Activated CD8-positive, alpha-beta memory T cell treated with anti-CD3 and anti-CD28 coated beads for 36 hours (primary cell): ENCODE data around the gene TFR2. TPM values are rescaled to one million over a fixed set of nuclear protein-coding genes. Genes with fewer than 3 reads are reported as not detected.

Experiments
- CTCF ChIA-PET: fragments of 350-600 bp; sonication (Branson Sonifier 250); formaldehyde crosslinking; loops from one replicate; lab custom pipeline; 2021; ENCODE audit warnings: antibody characterized with exemption; lab: Charles Lee
- POLR2A ChIA-PET: fragments of 350-600 bp; sonication (Branson Sonifier 250); formaldehyde crosslinking; loops from one replicate; lab custom pipeline; 2021; ENCODE audit warnings: antibody characterized with exemption; lab: Charles Lee
- total RNA-seq, 2 experiments: library from RNA; stranded (reverse); gene quantifications; one replicate each; pipeline ENCODE4 v1.2.3, GENCODE V29; 2021

Gene TFR2
- total RNA-seq, 2 experiments from 2014 or later: 17.7 to 21.8 TPM

DNA sequence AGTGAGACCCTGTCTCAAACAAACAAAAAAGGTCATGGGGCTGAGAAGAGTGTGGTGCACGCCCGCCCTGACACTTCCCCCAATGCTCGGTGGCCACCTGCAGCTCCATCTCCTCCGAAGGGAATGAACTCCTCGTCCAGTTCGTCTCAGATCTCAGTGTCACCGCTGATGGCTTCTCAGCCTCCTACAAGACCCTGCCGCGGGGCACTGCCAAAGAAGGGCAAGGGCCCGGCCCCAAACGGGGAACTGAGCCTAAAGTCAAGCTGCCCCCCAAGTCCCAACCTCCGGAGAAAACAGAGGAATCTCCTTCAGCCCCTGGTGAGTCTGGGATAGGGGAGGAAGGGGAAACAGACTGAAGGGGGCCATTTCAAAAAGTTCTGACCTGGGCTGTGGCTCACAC lies 35.0 kb downstream of the TFR2 start:
- CTCF ChIA-PET: interaction anchor here (1.5 to 3.3 kb wide), 5 partner anchors 20 to 99 kb away, joined by 3 to 10 read pairs (median 5); partner anchors contain the start of genes FBXO24, LRCH4 and POP7
- POLR2A ChIA-PET: interaction anchor here (0.6 to 1.9 kb wide), 4 partner anchors 8 to 94 kb away, joined by 3 to 8 read pairs (median 4); partner anchors contain the start of genes FBXO24 and LRCH4

DNA sequence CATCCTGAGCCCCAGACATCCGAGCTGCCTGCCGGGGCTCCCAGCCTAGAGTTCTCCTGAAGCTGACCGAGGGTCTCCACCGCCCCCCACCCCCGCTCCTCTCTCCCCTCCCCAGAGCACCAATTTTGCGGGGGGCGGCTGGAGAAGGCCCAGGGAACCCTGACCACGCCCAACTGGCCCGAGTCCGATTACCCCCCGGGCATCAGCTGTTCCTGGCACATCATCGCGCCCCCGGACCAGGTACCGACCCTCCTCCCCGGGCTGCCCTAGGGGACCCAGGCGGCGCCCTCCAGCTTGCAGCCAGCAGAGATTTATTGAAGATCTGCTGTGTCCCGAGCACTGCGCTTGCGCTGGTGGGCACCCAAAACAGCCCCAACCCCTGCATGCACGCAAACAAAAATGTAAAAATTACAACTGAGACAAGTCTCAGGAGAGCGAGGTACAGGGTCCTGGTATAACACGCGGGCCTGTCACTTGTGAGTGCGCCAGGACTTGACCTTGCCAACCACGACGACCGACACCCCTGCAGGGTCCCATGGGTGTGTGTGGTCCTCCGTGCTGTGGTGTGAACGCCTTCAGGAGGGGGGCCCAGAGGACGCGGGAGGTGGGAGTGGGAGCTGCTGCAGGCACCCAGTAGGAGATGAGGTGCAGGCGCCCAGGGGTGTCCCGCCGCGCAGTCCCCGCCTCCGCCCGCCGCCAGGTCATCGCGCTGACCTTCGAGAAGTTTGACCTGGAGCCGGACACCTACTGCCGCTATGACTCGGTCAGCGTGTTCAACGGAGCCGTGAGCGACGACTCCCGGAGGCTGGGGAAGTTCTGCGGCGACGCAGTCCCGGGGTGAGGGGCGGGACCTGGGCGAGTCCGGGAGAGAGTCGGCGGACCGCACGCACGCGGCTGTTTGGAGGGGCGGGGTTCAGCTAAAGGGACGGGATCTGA lies 36.1 kb downstream of the TFR2 start:
- ChIA-PET CTCF (interaction anchor here (0.6 to 3.3 kb wide), 8 partner anchors 19 to 474 kb away, joined by 3 to 10 read pairs (median 4); partner anchors contain the start of genes FBXO24, LRCH4 and POP7), POLR2A (interaction anchor here (0.6 to 1.9 kb wide), 6 partner anchors 19 to 96 kb away, joined by 3 to 8 read pairs (median 3); partner anchors contain the start of genes FBXO24, GIGYF1 and LRCH4)

DNA sequence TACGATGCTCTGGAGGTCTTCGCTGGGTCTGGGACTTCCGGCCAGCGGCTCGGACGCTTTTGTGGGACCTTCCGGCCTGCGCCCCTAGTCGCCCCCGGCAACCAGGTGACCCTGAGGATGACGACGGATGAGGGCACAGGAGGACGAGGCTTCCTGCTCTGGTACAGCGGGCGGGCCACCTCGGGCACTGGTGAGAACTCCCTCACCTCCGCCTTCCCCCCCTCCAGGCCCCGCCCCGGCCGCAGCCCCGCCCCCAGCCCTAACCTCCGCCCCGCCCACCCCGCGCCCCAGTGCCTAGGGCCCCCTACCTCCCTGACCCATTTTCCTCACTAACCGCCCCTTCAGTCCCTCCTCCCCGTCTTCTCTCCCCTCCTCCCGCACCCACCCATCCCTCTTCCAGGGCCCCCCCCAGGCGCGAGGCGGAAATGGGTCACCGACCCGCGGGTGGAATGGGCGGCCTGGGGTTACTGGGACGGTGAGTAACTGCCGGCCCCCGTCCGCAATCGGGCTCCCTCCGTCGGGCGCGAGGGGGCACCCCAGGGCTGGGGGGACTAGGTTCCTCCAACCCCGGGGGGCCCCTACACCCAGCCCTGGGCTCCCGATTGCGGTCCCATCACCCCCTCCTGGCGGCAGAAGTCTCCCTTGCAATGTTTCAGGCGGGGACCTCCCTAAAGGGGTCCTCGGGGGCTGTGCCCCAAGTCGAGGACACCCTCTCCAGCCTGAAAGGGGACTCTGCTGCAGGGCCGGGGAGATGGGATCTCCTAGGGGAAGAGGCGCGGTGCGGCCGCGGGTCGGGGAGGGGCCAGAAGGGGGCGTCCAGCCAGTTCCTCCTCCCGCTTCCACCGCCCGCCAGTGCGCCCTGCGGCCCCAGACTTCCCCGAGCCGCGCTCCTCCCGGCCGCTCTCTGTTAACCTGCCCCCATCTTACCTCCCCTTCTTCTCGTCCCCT lies 37.0 kb downstream of the TFR2 start:
- CTCF ChIA-PET: interaction anchor here (0.7 to 3.3 kb wide), 8 partner anchors 18 to 101 kb away, joined by 3 to 10 read pairs (median 4); partner anchors contain the start of genes FBXO24, LRCH4 and POP7
- POLR2A ChIA-PET: no interaction called here

DNA sequence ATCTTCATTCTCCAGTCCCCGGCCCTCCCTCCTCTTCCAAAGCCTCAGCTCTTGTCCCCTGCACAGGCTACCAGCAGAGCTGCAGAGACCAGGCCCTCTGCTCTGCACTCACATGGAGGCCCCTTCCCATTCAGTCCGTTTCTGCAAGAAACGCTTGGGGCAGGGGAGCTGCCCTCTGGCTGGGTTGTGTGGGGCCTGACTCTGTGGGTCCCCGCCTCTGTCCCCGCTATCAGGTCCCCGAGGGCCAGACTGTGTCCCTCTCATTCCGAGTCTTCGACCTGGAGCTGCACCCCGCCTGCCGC lies 37.7 kb downstream of the TFR2 start:
- POLR2A ChIA-PET: interaction anchor here (0.6 kb wide), 1 partner anchor 93 kb away, joined by 9 read pairs; no protein-coding TSS in a partner anchor

DNA sequence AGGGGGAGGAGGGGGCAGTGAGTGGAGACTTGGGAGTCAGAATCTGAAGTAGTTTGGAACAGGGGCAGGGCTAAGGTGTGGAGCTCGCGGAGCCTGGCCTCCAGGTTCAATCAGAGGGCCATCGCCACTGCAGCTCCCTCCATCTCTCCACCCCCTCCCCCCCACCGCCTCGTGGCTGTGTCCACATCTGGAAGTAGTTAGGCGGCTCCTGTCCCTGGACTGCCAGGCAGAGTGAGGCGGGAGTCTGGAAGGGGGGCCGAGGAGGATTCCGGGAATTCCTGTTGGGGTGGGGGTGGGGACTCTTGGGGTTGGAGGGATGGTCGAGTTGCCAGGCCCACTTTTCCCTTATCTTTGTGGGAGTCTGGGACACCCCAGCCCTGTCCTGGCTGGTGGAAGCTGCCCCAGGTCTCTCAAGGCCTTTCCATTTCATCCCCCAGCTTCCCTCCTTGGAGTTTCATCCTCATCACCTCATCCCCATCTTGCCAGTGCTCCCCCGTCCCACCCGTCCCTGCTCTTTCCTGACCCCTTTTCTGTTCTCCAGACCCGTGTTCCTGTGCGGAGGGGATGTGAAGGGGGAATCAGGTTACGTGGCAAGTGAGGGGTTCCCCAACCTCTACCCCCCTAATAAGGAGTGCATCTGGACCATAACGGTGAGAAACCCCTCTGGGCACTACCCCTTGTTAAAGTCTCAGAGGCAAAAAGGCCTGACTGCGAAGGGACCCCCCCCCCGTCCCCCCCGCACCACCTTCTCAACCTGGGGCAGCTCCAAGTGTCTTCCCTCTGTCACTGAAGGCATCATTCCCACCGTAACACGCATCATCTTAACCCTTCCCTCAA lies 38.2 kb downstream of the TFR2 start:
- CTCF ChIA-PET: interaction anchor here (0.5 to 1.7 kb wide), 6 partner anchors 17 to 44 kb away, joined by 3 to 6 read pairs (median 4); partner anchors contain the start of genes FBXO24 and LRCH4
- POLR2A ChIA-PET: interaction anchor here (0.6 kb wide), 2 partner anchors 92 to 93 kb away, joined by 3 to 9 read pairs; no protein-coding TSS in a partner anchor

More for the DNA sequence above, 37.7 kb downstream of the TFR2 start:
- CTCF ChIA-PET: interaction anchor here (0.5 to 1.7 kb wide), 5 partner anchors 18 to 44 kb away, joined by 3 to 6 read pairs (median 3); partner anchors contain the start of genes FBXO24 and LRCH4

DNA sequence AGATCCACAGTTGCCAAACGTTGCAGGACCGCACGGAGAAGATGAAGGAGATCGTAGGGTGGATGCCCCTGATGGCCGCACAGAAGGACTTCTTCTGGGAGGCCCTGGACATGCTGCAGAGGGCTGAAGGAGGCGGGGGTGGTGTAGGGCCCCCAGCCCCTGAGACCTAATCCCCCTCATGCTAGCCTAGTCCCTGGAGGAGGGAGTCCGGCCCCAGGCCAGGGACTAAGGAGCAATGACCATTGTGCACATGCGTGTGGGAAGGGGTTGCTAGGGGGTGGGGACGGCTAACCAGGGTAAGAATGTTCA lies 40.7 kb downstream of the TFR2 start:
- ChIA-PET CTCF (no interaction called here), POLR2A (no interaction called here)

DNA sequence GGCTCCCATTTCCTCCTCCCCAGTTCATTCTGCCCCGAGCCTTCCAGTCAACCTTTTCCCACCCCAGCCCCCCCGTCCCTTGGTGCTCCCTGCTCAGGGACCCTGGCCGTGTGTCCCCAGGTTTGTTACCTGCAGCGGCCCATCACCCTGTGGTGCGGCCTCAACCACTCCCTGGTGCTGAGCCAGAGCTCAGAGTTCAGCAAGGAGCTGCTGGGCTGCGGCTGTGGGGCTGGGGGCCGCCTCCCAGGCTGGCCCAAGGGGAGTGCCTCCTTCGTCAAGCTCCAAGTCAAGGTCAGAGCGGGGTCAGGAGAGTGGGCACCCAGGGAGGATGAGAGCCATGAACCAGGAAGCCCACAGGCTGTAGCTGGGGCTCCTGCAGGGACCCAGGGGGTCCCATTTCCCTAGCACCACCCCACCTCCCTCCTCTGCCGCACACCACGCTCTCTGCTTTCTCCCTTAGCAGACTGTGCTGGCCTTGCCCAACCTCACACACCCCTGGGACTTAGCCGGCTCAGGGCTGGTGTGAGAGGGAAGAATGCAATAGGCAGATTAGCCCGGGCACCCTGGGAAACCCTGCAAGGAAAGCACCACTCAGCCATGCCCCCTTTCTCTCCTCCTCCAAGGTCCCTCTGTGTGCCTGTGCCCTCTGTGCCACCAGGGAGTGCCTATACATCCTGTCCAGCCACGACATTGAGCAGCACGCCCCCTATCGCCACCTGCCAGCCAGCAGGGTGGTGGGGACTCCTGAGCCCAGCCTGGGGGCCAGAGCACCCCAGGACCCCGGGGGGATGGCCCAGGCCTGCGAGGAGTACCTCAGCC lies 41.2 kb downstream of the TFR2 start:
- ChIA-PET POLR2A (no interaction called here), CTCF (interaction anchor here (0.6 kb wide), 1 partner anchor 67 kb away, joined by 3 read pairs; no protein-coding TSS in a partner anchor)

DNA sequence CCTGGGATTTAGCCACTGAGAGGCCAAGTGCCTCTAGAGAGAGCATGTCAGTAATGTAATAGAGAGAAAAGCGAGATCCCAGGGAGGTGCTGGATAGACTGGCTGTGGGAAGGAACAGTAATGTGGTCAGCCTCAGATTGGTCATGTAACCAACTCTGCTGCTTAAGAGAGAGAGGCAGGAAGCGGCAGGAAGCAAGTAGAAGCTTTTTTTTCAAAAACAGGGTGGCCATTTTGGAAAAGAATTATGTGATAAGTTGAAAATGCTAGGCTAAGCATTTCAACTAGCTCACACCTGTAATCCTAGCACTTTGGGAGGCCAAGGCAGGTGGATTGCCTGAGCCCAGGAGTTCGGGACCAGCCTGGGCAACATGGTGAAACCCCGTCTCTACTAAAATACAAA lies 42.9 kb downstream of the TFR2 start:
- POLR2A ChIA-PET: no interaction called here
- CTCF ChIA-PET: no interaction called here

DNA sequence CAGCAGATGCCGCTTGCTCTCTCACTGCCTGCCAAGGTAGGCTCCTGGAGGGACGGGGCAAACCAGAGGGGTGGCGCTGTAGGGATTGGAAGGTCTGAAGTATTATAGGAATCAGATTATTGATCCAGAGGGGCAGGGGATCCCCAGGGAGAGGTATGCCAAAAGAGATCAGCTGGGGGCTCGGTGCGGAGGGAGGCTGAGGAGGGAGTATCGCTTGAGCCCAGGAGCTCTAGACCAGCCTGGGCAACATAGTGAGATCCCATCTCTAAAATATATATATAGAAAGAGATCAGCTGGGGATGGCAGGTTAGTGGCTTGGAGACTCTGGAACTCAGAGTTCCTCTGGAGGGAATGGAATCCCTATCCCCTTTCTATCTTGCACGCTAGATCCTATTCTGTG lies 46.2 kb downstream of the TFR2 start:
- CTCF ChIA-PET: no interaction called here
- POLR2A ChIA-PET: no interaction called here

DNA sequence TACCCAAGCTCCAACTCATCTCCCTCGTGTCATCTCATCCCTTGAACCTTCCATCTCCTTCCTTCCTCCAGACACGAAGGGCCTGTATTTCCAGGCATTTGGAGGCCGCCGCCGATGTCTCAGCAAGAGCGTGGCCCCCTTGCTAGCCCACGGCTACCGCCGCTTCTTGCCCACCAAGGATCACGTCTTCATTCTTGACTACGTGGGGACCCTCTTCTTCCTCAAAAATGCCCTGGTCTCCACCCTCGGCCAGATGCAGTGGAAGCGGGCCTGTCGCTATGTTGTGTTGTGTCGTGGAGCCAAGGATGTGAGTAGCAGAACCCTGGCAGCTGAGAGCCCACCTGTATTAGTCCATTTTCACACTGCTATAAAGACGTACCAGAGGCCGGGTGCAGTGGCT lies 49.8 kb downstream of the TFR2 start:
- ChIA-PET CTCF (no interaction called here), POLR2A (no interaction called here)

DNA sequence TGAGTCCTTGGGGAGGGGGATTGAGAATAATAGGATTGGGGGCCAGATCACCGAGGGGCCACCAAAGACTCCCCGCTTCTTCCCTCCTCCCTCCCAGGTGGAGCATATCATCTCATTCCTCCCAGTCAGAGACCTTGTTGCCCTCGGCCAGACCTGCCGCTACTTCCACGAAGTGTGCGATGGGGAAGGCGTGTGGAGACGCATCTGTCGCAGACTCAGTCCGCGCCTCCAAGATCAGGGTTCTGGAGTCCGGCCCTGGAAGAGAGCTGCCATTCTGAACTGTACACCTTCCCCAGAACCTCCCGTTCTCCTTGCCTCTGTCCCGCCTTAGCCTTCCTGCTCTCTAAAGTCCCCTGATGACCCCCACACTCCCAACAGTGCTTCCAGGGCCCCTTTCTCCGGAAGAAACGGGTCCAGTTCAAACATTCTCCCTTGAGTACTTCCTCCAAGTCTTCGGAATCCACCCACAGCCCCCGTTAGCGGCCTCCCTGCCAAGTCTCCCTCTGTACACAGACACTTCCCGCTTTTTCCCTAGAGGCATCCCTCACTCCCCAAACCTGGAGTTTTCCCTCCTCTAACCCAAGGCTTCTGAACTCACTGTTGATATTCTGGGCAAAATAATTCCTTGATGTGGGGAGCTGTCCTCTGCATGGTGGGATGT lies 51.1 kb downstream of the TFR2 start:
- CTCF ChIA-PET: interaction anchor here (0.7 kb wide), 2 partner anchors 19 to 54 kb away, joined by 3 read pairs; no protein-coding TSS in a partner anchor
- POLR2A ChIA-PET: interaction anchor here (0.6 kb wide), 1 partner anchor 36 kb away, joined by 4 read pairs; no protein-coding TSS in a partner anchor

DNA sequence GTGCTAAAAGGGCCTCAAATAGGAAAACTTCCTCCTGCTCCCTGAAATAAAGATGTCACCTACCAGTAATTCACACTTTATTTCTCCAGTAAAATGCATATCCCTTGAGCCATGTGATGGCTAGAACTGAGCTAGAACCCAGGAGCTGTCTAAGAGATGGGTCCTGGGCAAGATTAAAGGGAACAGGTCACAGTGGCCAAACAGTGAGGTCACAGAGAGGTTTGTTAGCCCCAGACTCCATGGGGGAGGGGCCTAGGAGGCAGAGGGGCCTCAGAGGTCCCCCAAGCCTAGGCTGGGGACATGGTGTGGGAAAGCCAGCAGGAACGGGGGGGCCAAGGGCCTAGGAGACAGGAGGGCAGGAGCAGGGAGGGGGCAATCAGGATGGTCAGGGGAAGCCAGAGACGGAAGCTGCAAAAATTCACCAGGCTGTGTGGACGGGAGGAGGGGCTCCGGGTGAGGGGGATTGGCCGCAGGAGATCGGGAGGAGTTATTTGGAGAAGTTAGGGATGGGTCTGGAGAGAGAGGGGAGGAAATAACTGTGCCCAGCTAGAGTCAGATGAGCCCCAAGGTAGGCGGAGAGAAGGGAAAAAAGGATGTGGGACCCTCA lies 51.9 kb downstream of the TFR2 start:
- POLR2A ChIA-PET: interaction anchor here (0.6 kb wide), 1 partner anchor 37 kb away, joined by 4 read pairs; no protein-coding TSS in a partner anchor
- CTCF ChIA-PET: interaction anchor here (0.7 to 1.2 kb wide), 6 partner anchors 23 to 120 kb away, joined by 3 to 6 read pairs (median 4); partner anchors contain the start of genes MOSPD3 and POP7

DNA sequence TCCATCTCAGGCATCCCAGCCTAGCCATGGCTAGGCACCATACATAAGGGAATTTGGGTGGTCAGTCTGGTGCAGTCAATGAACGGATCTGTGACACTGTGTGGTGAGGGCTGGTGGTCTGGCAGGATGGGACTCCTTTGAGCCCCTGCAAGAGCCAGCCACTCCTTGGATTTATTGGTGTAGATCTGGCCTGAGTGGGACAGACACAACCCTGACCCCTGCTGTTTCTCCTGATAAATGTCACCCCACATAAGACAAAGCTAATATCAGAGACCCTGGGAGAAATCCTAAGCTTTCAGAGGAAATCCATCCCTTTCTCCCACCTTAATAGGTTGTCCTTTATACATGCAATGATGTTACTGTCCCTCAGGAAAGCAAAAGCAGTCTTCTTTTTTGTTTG lies 52.9 kb downstream of the TFR2 start:
- POLR2A ChIA-PET: no interaction called here
- CTCF ChIA-PET: interaction anchor here (0.8 to 1.2 kb wide), 6 partner anchors 24 to 119 kb away, joined by 3 to 6 read pairs (median 4); partner anchors contain the start of genes MOSPD3 and POP7

DNA sequence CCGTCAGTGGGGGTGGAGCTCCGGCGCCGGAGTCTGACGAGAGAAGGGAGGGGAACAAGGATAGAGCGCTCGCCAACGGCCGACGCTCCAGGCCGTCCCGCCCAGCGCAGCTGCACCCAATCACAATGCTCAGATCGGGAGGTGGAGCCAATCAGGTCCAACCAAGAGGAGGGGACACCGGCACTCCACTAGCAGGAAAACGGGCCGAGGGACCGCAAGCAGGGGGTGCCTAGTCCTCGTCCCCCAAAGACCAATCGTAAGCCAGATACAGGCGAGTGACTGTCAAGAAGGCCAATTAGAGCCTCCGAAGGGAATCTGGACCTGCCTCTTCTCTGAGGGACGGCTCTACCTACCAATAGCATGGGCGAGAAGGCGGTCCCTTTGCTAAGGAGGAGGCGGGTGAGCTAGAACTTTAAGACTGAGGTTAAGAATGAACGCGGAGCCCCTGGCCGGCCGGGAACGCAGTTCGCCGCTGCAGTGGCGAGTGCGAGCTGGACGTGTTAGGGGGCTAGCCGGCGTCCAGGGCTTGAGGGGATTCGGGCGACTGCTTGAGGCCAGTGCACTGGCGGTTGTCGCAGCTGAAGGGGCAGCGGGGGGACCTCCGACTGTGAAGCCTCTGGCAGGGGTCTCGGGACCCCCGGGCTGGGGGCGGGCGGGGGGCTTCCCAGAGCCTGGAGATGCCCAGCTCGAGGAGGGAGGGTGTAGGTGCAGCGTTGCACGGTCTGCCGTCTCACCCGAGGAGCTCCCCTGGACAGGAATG lies 54.9 kb downstream of the TFR2 start, which contains the start of gene FBXO24:
Gene FBXO24 (plus strand): TSS at position 63 of the 760 bp plus-strand sequence. CDS start 298 bp downstream, at position 361.
- CTCF ChIA-PET: interaction anchor here (0.6 to 4.3 kb wide), 21 partner anchors 16 to 157 kb away, joined by 3 to 25 read pairs (median 4); partner anchors contain the start of genes MEPCE, MOSPD3 and PCOLCE

More for the DNA sequence above, 54.9 kb downstream of the TFR2 start, which contains the start of gene FBXO24:
- POLR2A ChIA-PET: interaction anchor here (0.6 to 3.0 kb wide), 16 partner anchors 15 to 158 kb away, joined by 3 to 18 read pairs (median 6); partner anchors contain the start of genes MEPCE, MOSPD3, POP7 and PPP1R35
